GM12878 (cell line): ENCODE results near the gene SGCD. TPM values are rescaled to one million over a fixed set of nuclear protein-coding genes. Genes with fewer than 3 reads are reported as not detected.

ENCODE experiments used
- ATAC-seq: fragments of 200-7000 bp; cut with Tn5 transposase; 3 replicates; pipeline ENCODE4 v1.9.1; 2020; ENCODE audit warnings: mild to moderate bottlenecking, moderate library complexity
- BruUV-seq: library from RNA; stranded (reverse); fragments of 400-500 nt; replicated peaks from 2 replicates; lab custom pipeline; 2021; lab: Mats Ljungman, UMichigan
- CTCF ChIA-PET: fragments of 300-600 bp; sonication (Branson Sonifier 250); formaldehyde crosslinking; extraction: SDS; loops from one replicate; lab custom pipeline; 2021; ENCODE audit warnings: inconsistent platforms; lab: Yijun Ruan, JAX
- POLR2A ChIA-PET: fragments of 350-600 bp; formaldehyde crosslinking; extraction: SDS; loops from one replicate; lab custom pipeline; 2021; ENCODE audit warnings: inconsistent platforms; lab: Charles Lee
- RAD21 ChIA-PET: fragments of 300-600 bp; sonication (Branson Sonifier 250); formaldehyde crosslinking; loops from one replicate; lab custom pipeline; 2023; ENCODE audit warnings: antibody characterized with exemption; ENCODE audit not compliant: unreplicated experiment; lab: Charles Lee
- SMC1A ChIA-PET: fragments of 300-600 bp; sonication (Branson Sonifier 250); formaldehyde crosslinking; loops from one replicate; lab custom pipeline; 2023; ENCODE audit not compliant: unreplicated experiment, uncharacterized antibody; lab: Charles Lee
- DNase-seq: peaks from one replicate; pipeline ENCODE4 v3.0.0-alpha.2; 2011; ENCODE audit warnings: low read depth, low spot score
- FAIRE-seq: peaks from 3 replicates; lab custom pipeline; 2011; peaks lifted over from hg19 to GRCh38; lab: Jason Lieb, UNC
- H2AFZ ChIP-seq: 2 replicates; pipeline ENCODE4 v1.6.0; 2011; ENCODE audit warnings: low read depth, low read length, control low read depth; ENCODE audit not compliant: control insufficient read depth
- H3K27ac ChIP-seq: 2 replicates; pipeline ENCODE4 v1.5.1; 2011; ENCODE audit warnings: control low read depth; ENCODE audit not compliant: control insufficient read depth, insufficient read depth
- H3K27me3 ChIP-seq, 2 experiments: replicated peaks in 1 of 2; 2 replicates each; pipeline versions ENCODE4 v1.6.0 to v1.6.1; 2011; ENCODE audit warnings: low read length in 1 of 2; ENCODE audit not compliant: control insufficient read depth in 2 of 2, insufficient read depth in 2 of 2
- H3K36me3 ChIP-seq, 2 experiments: 2 replicates each; pipeline ENCODE4 v1.5.1; 2011; ENCODE audit warnings: low read length in 1 of 2; ENCODE audit not compliant: control insufficient read depth in 2 of 2, insufficient read depth in 2 of 2
- H3K4me1 ChIP-seq: 2 replicates; pipeline ENCODE4 v1.6.1; 2011; ENCODE audit warnings: mild to moderate bottlenecking, low read length, moderate library complexity, mixed read lengths; ENCODE audit not compliant: control insufficient read depth, insufficient read depth
- H3K4me2 ChIP-seq: 2 replicates; pipeline ENCODE4 v1.6.0; 2011; ENCODE audit warnings: control low read depth; ENCODE audit not compliant: control insufficient read depth, insufficient read depth
- H3K4me3 ChIP-seq: fragments of 200-600 bp; sonication (generic); 2 replicates; pipeline ENCODE4 v1.5.1; 2016
- H3K79me2 ChIP-seq: 2 replicates; pipeline ENCODE4 v1.6.0; 2011; ENCODE audit warnings: low read length; ENCODE audit not compliant: control insufficient read depth, insufficient read depth
- H3K9ac ChIP-seq: 2 replicates; pipeline ENCODE4 v1.8.0; 2011; ENCODE audit warnings: low read length, control low read depth, mixed read lengths; ENCODE audit not compliant: control insufficient read depth, insufficient read depth
- H3K9me3 ChIP-seq: replicated peaks from 3 replicates; pipeline ENCODE4 v1.5.1; 2011; ENCODE audit warnings: mild to moderate bottlenecking, low read length; ENCODE audit not compliant: control insufficient read depth, insufficient read depth
- H4K20me1 ChIP-seq: 2 replicates; pipeline ENCODE4 v1.6.0; 2011; ENCODE audit not compliant: control insufficient read depth, insufficient read depth
- ATF3 ChIP-seq: IDR thresholded peaks from 2 replicates; pipeline ENCODE4 v1.6.1; 2011; ENCODE audit warnings: low read depth, mild to moderate bottlenecking, low read length, moderate library complexity, borderline replicate concordance; ENCODE audit errors: extremely low read depth
- ATF7 ChIP-seq: fragments of 450-650 bp; IDR thresholded peaks from 2 replicates; pipeline ENCODE4 v1.6.1; 2016; ENCODE audit warnings: low read depth, mild to moderate bottlenecking
- BHLHE40 ChIP-seq, 2 experiments: fragments of 450-650 bp in 1 of 2; IDR thresholded peaks; 2 replicates each; pipeline ENCODE4 v1.6.1; 2011 to 2017; ENCODE audit warnings: low read depth in 2 of 2, borderline replicate concordance in 1 of 2, improper control_type of control experiment in 1 of 2, low read length in 1 of 2, mild to moderate bottlenecking in 1 of 2
- CREB1 ChIP-seq: IDR thresholded peaks from 2 replicates; pipeline ENCODE4 v1.6.1; 2012; ENCODE audit warnings: low read depth, mild to moderate bottlenecking, inconsistent platforms
- E4F1 ChIP-seq: fragments of 450-650 bp; IDR thresholded peaks from 2 replicates; pipeline ENCODE4 v1.6.1; 2018; ENCODE audit warnings: borderline replicate concordance, mild to moderate bottlenecking; ENCODE audit not compliant: partially characterized antibody
- EP300 ChIP-seq, 2 experiments: fragments of 150-350 bp in 1 of 2; IDR thresholded peaks; 2 replicates each; pipeline ENCODE4 v1.6.1; 2011 to 2012; ENCODE audit warnings: low read depth in 2 of 2, low read length in 2 of 2, borderline replicate concordance in 1 of 2, improper control_type of control experiment in 1 of 2, inconsistent platforms in 1 of 2; ENCODE audit not compliant: control insufficient read depth in 1 of 2
- ESRRA ChIP-seq: IDR thresholded peaks from 2 replicates; pipeline ENCODE4 v1.6.1; 2012; ENCODE audit warnings: mild to moderate bottlenecking, low read length, improper control_type of control experiment
- IKZF1 ChIP-seq: fragments of 450-650 bp; conservative IDR thresholded peaks from 2 replicates; pipeline ENCODE4 v1.6.1; 2017; ENCODE audit warnings: antibody characterized with exemption, mild to moderate bottlenecking
- KLF5 ChIP-seq: fragments of 450-650 bp; IDR thresholded peaks from 2 replicates; pipeline ENCODE4 v1.6.1; 2014; ENCODE audit warnings: mild to moderate bottlenecking; ENCODE audit not compliant: partially characterized antibody
- LARP7 ChIP-seq: fragments of 450-650 bp; IDR thresholded peaks from 2 replicates; pipeline ENCODE4 v1.6.1; 2017; ENCODE audit warnings: mild to moderate bottlenecking
- RAD51 ChIP-seq: fragments of 450-650 bp; IDR thresholded peaks from 2 replicates; pipeline ENCODE4 v1.6.1; 2016; ENCODE audit warnings: moderate library complexity, mild to moderate bottlenecking, inconsistent platforms
- RCOR1 ChIP-seq: conservative IDR thresholded peaks from 2 replicates; pipeline ENCODE4 v1.6.1; 2012; ENCODE audit warnings: low read depth, low read length, improper control_type of control experiment
- SRF ChIP-seq, 2 experiments: IDR thresholded peaks; 2 replicates each; pipeline ENCODE4 v1.6.1; 2011; ENCODE audit warnings: low read depth in 2 of 2, low read length in 2 of 2, mild to moderate bottlenecking in 1 of 2, moderate library complexity in 1 of 2
- USF2 ChIP-seq: IDR thresholded peaks from 2 replicates; pipeline ENCODE4 v1.6.1; 2011; ENCODE audit warnings: low read depth, low read length, improper control_type of control experiment, borderline replicate concordance
- ZNF24 ChIP-seq: fragments of 450-650 bp; IDR thresholded peaks from 2 replicates; pipeline ENCODE4 v1.6.1; 2017; ENCODE audit warnings: antibody characterized with exemption, mild to moderate bottlenecking
- WGBS: methylation state at CpG from one replicate; pipeline ENCODE4 v1.1.6; 2016; ENCODE audit warnings: low lambda C conversion rate; ENCODE audit not compliant: insufficient replicate concordance, insufficient coverage; ENCODE audit errors: missing lambda C conversion rate; 5-methylcytosine and 5-hydroxymethylcytosine counted together
- in situ Hi-C: fragments of 300-500 bp; cut with MboI; formaldehyde crosslinking; loops from 9 replicates; pipeline ENCODE4 v1.14.3; 2018; ENCODE audit warnings: mixed read lengths
- intact Hi-C: fragments of 100-400 bp; cut with micrococcal nuclease; formaldehyde crosslinking; loops from one replicate; pipeline ENCODE4 v1.14.2; 2022; ENCODE audit not compliant: unreplicated experiment
- polyA plus RNA-seq, 11 experiments: library from polyadenylated mRNA; depleted of rRNA in 4 of 11; unstranded in 6 of 11; stranded (reverse) in 5 of 11; fragments of >200 nt; fragmentation: Nextera tagmentation in 4 of 11; fragmentation: Illumina TruSeq in 1 of 11; extraction: Ambion mirVana in 4 of 11; extraction: Trizol in 1 of 11; gene quantifications; 1 replicate in 1 of 11; 2 replicates in 10 of 11; pipeline versions ENCODE4 v1.2.1 to v1.2.3, GENCODE V29; 2011 to 2016; ENCODE audit warnings: inconsistent platforms in 2 of 11, missing spikeins in 2 of 11, low read depth in 1 of 11
- total RNA-seq, 4 experiments: library from RNA; depleted of rRNA in 3 of 4; stranded (reverse); fragments of >200 nt in 3 of 4; fragmentation: Illumina TruSeq in 1 of 4; extraction: Trizol in 1 of 4; gene quantifications; 2 replicates each; pipeline versions ENCODE4 v1.2.1 to v1.2.3, GENCODE V29; 2013 to 2021

SGCD gene
- total and polyA plus RNA-seq, 10 of the 15 experiments (the other 5 are each of a cell fraction or from before 2014, with no cell fraction given) = 0.06 TPM; not detected in 9

GRCh38 chr5:156687514-156687913 is 360.6 kb downstream of the SGCD start:
- 59% methylated on average over 8 of the region's 8 CpGs for WGBS
- H3K9me3 ChIP-seq = no peaks in the 10 kb centered on the region
- ChIA-PET SMC1A (interaction anchor here (1.3 to 1.5 kb wide), 2 partner anchors 241 to 245 kb away, joined by 3 to 4 read pairs; no protein-coding TSS in a partner anchor), POLR2A (no interaction called here), CTCF (interaction anchor here (1.0 to 1.6 kb wide), 2 partner anchors 20 to 445 kb away, joined by 3 read pairs; no protein-coding TSS in a partner anchor), RAD21 (no interaction called here)
- no peak for TF ChIP-seq CREB1
- TF ChIP-seq LARP7 = no peak
- TF ChIP-seq IKZF1 = no peak
- TF ChIP-seq USF2 = no peak
- no peak for TF ChIP-seq KLF5
- TF ChIP-seq RAD51 = no peak
- TF ChIP-seq BHLHE40 (IDR thresholded peaks at IDR 0.05; ENCODE audit: borderline replicate concordance in 1 of 2, low read depth in 2 of 2, low read length in 1 of 2) = no peak
- no peaks in the 10 kb centered on the region for H3K4me1 ChIP-seq
- no peaks in the 10 kb centered on the region for H3K36me3 ChIP-seq
- no peaks in the 10 kb centered on the region for H4K20me1 ChIP-seq
- no peak overlapping the region for H3K4me2 ChIP-seq
- in situ Hi-C loops = no loop called here
- ATAC-seq (no peak), DNase-seq (no peak), FAIRE-seq (no peak)
- no peak overlapping the region for H3K9ac ChIP-seq
- H3K79me2 ChIP-seq = no peaks in the 10 kb centered on the region
- no peak overlapping the region for H2AFZ ChIP-seq
- BruUV-seq = no TSS peak
- peaks cover 3 to 4% of the 10 kb centered on the region in 2 experiments; a peak in 2 of 4 replicates for H3K27me3 ChIP-seq
- intact Hi-C loops = no loop called here
- H3K27ac ChIP-seq = no peak overlapping the region
- H3K4me3 ChIP-seq = no peak overlapping the region

GRCh38 chr5:156691572-156691971 is 364.6 kb downstream of the SGCD start:
- no peaks in the 10 kb centered on the region for H3K79me2 ChIP-seq
- DNase-seq (no peak), ATAC-seq (no peak), FAIRE-seq (no peak)
- no peaks in the 10 kb centered on the region for H3K9me3 ChIP-seq
- no peak overlapping the region for H3K9ac ChIP-seq
- ChIA-PET CTCF (no interaction called here), POLR2A (no interaction called here), RAD21 (interaction anchor here (0.8 kb wide), 1 partner anchor 157 kb away, joined by 4 read pairs; no protein-coding TSS in a partner anchor), SMC1A (no interaction called here)
- in situ Hi-C loops (no loop called here), intact Hi-C loops (no loop called here)
- 0% methylated on average over 2 of the region's 2 CpGs for WGBS
- no peak overlapping the region for H2AFZ ChIP-seq
- no peaks in the 10 kb centered on the region for H3K36me3 ChIP-seq
- no peaks in the 10 kb centered on the region for H4K20me1 ChIP-seq
- H3K4me1 ChIP-seq = no peaks in the 10 kb centered on the region
- peaks cover 3 to 4% of the 10 kb centered on the region in 2 experiments; a peak in 2 of 4 replicates for H3K27me3 ChIP-seq
- H3K4me2 ChIP-seq = no peak overlapping the region
- no TSS peak for BruUV-seq
- no peak overlapping the region for H3K4me3 ChIP-seq
- H3K27ac ChIP-seq = no peak overlapping the region
- TF ChIP-seq E4F1 = no peak
- TF ChIP-seq ZNF24 = no peak
- no peak for TF ChIP-seq SRF (IDR thresholded peaks at IDR 0.05; ENCODE audit: low read depth in 2 of 2, low read length in 2 of 2)
- no peak for TF ChIP-seq RCOR1
- no peak for TF ChIP-seq EP300 (IDR thresholded peaks at IDR 0.05; ENCODE audit: borderline replicate concordance in 1 of 2, control insufficient read depth in 1 of 2, low read depth in 2 of 2, low read length in 2 of 2)
- no peak for TF ChIP-seq ESRRA
- no peak for TF ChIP-seq ATF7
- TF ChIP-seq ATF3 = no peak
